ENCODE measurements around the gene CASQ2.

Gene CASQ2

DNA sequence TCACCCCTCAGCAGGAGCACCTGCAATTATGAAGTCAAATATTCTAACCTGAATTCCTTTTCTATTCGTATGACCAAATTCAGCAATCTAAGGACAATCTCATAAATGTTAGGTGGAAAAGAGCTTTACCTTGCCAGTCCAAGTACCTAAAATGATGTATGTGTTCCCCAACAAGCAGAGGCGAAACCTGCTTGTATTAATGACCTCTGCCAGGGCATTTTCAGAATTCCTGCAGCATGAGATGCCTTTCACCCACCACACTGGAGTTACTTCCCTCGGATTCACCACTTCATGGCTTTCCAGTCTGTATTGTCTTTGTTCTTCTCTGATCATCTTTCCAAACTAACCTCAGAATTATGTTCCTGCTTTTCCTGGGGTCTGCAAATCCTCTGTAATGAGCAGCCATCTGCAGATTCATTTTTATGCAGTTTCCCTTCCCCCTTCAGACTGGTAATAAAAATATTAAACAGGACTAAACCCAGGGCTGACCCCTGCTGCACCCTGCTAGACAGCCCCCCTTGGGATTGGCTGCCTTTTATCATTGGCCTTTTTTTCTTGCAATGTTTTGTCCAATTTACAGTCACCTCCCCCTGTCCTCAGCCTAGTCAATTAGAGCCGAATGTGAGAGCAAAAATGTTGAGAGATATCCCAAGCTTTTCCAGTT, 26.6 kb upstream of the CASQ2 start:
- H3K4me3 ChIP-seq (ENCODE audit: low read depth, low read length): no peak overlapping the region
- TF ChIP-seq, protein P1, sequence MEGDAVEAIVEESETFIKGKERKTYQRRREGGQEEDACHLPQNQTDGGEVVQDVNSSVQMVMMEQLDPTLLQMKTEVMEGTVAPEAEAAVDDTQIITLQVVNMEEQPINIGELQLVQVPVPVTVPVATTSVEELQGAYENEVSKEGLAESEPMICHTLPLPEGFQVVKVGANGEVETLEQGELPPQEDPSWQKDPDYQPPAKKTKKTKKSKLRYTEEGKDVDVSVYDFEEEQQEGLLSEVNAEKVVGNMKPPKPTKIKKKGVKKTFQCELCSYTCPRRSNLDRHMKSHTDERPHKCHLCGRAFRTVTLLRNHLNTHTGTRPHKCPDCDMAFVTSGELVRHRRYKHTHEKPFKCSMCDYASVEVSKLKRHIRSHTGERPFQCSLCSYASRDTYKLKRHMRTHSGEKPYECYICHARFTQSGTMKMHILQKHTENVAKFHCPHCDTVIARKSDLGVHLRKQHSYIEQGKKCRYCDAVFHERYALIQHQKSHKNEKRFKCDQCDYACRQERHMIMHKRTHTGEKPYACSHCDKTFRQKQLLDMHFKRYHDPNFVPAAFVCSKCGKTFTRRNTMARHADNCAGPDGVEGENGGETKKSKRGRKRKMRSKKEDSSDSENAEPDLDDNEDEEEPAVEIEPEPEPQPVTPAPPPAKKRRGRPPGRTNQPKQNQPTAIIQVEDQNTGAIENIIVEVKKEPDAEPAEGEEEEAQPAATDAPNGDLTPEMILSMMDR (IDR thresholded peaks at IDR 0.05; ENCODE audit: borderline replicate concordance, insufficient read depth, low read depth, low read length): no peak

DNA sequence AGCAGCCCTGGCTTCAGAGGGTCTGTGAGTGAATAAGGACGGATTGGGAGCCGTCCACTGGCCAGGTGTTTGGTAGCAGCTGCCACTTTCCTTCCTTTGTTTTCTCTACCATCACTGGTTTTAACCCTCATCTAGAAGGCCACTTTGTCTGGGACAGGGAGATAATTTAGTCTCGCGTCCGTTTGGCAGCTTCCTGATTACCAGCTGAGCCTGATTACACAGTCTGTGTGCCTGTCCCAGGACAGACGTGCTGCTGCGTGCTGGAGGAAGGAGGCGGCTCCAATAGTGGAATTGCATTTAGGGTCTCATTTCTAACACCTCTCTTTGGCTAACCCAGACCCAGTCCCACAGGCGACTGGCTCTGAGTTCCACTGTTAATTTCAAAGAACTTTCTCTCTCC, 24.6 kb upstream of the CASQ2 start:
- H3K4me3 ChIP-seq (ENCODE audit: low read depth, low read length): no peak overlapping the region
- TF ChIP-seq, protein P1 (IDR thresholded peaks at IDR 0.05; ENCODE audit: borderline replicate concordance, insufficient read depth, low read depth, low read length): no peak

GRCh38 chr1:115791816-115792215, 23.3 kb upstream of the CASQ2 start:
- TF ChIP-seq, protein P1 (IDR thresholded peaks at IDR 0.05; ENCODE audit: borderline replicate concordance, insufficient read depth, low read depth, low read length): no peak
- H3K4me3 ChIP-seq (ENCODE audit: low read depth, low read length): no peak overlapping the region

DNA sequence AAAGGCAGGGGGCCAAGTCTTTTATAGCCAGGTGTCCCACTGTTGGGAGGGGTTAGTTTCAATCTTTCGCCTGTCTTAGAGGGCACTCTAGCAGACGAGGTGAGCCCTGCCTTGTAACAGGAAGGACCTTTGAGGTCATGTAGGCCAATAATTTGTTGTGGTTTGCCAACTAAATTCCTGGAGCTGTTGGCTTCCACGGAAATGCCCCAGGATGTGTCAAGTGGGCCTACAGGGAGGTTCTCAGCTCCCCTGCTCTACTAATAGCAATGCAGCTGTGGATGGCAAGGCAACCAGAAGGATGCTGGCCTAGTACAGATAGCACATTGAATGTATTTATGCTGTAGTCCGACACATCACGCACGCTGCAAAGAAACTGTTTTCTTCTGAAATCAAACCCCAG, 22.3 kb upstream of the CASQ2 start:
- TF ChIP-seq, protein P1 (IDR thresholded peaks at IDR 0.05; ENCODE audit: borderline replicate concordance, insufficient read depth, low read depth, low read length): no peak
- H3K4me3 ChIP-seq (ENCODE audit: low read depth, low read length): no peak overlapping the region

GRCh38 chr1:115790356-115790755, 21.8 kb upstream of the CASQ2 start:
- no peak overlapping the region for H3K4me3 ChIP-seq (ENCODE audit: low read depth, low read length)
- TF ChIP-seq, protein P1 (IDR thresholded peaks at IDR 0.05; ENCODE audit: borderline replicate concordance, insufficient read depth, low read depth, low read length): no peak

GRCh38 chr1:115783311-115783710, 14.8 kb upstream of the CASQ2 start:
- no peak overlapping the region for H3K4me3 ChIP-seq (ENCODE audit: low read depth, low read length)
- TF ChIP-seq, protein P1 (IDR thresholded peaks at IDR 0.05; ENCODE audit: borderline replicate concordance, insufficient read depth, low read depth, low read length): no peak

DNA sequence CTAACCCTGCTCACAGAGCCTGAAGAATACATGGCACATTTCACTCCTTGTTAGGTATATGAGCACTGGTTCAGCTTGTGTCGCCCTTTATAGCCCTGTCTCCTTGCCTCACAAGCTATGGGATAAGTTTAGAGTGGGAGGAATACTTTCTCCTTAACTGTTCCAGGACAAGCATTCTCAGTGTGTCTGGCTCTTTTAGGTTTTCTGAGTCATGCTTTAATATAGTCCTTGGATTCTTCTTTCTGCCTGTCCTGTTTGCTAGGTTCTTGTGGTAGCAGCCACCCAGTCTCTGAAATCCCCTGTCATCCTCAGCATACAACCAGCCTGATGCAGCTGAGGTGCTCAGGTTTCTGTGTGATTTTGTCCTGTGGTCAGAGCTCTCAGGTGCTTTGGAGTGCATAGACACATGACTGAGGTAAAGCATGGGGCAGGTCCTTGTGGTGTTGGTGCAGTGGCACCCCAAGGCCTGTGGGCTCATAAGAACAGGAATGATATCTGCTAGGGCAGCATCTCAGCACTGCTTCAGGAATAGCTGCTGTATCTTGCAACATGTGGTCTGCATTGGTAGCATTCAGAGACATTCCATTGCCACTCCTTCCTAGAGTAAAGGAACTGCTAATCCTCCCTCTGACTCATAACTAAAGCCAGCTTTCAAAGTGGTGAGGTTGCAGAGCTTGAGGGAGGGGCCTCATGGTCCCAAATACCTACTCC, 14.2 kb upstream of the CASQ2 start:
- TF ChIP-seq, protein P1 (IDR thresholded peaks at IDR 0.05; ENCODE audit: borderline replicate concordance, insufficient read depth, low read depth, low read length): no peak
- H3K4me3 ChIP-seq (ENCODE audit: low read depth, low read length): no peak overlapping the region

Data from GM12875 (cell line).